Measurements from ENCODE around the gene ACAN.

Gene ACAN

DNA sequence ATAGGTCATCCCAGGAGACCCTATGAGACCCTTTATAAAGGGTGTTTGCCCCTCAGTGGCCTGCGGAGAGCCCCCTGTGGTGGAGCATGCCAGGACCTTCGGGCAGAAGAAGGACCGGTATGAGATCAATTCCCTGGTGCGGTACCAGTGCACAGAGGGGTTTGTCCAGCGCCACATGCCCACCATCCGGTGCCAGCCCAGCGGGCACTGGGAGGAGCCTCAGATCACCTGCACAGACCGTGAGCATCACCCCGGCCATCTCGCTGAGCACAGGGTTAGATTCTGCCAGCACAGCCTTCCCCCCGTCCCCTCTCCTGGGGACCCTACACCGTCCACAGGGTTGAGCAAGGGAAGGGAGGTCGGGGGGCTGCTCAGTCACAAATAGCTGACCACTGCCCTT lies 70.5 kb downstream of the ACAN start:
- TF ChIP-seq TAF1 (IDR thresholded peaks at IDR 0.05; ENCODE audit: borderline replicate concordance, insufficient read depth, low read length) (no peak), SIN3A (IDR thresholded peaks at IDR 0.05; ENCODE audit: borderline replicate concordance, insufficient read depth, low read length) (no peak), FOXP2 (optimal IDR thresholded peaks at IDR 0.05; ENCODE audit: borderline replicate concordance, extremely low read depth, extremely low read length, insufficient read depth) (no peak)

DNA sequence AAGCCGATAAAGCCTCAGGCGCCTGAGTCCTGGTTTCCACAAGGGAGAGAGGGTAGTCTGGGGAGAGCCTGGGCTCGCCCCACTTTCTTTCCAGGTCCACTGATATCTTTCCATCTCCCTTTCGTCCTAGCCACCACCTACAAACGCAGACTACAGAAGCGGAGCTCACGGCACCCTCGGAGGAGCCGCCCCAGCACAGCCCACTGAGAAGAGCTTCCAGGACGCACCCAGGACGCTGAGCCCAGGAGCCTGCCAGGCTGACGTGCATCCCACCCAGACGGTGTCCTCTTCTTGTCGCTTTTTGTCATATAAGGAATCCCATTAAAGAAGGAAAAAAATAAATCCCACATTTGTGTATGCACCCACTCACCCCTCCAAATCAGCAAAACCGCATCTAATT lies 71.0 kb downstream of the ACAN start:
- no peak for TF ChIP-seq SIN3A (IDR thresholded peaks at IDR 0.05; ENCODE audit: borderline replicate concordance, insufficient read depth, low read length)

DNA sequence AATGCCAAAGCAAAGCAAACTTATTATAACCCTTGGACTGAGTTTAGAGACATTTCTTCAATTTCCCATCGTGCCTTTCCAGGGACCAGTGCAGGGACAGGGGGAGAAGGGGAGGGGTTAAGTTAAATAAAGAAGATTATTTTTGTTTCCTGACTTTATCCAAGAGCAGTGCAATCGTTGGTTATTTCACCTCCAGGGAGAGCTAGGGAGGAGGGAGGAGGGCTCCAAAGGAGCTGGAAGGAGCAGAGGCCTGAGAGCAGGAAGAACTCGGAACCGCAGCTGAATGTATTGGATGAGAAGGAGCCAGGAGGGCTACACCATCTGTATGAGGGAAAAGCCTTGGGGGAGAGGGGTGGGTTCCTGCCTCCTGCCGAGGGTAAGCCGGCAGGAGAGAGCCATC lies 71.4 kb downstream of the ACAN start:
- TF ChIP-seq FOXP2 (optimal IDR thresholded peaks at IDR 0.05; ENCODE audit: borderline replicate concordance, extremely low read depth, extremely low read length, insufficient read depth) (no peak), TAF1 (IDR thresholded peaks at IDR 0.05; ENCODE audit: borderline replicate concordance, insufficient read depth, low read length) (no peak), SIN3A (IDR thresholded peaks at IDR 0.05; ENCODE audit: borderline replicate concordance, insufficient read depth, low read length) (no peak), POLR2AphosphoS5 (IDR thresholded peaks at IDR 0.05; ENCODE audit: low read depth, low read length) (no peak)
- TF ChIP-seq, protein P1, sequence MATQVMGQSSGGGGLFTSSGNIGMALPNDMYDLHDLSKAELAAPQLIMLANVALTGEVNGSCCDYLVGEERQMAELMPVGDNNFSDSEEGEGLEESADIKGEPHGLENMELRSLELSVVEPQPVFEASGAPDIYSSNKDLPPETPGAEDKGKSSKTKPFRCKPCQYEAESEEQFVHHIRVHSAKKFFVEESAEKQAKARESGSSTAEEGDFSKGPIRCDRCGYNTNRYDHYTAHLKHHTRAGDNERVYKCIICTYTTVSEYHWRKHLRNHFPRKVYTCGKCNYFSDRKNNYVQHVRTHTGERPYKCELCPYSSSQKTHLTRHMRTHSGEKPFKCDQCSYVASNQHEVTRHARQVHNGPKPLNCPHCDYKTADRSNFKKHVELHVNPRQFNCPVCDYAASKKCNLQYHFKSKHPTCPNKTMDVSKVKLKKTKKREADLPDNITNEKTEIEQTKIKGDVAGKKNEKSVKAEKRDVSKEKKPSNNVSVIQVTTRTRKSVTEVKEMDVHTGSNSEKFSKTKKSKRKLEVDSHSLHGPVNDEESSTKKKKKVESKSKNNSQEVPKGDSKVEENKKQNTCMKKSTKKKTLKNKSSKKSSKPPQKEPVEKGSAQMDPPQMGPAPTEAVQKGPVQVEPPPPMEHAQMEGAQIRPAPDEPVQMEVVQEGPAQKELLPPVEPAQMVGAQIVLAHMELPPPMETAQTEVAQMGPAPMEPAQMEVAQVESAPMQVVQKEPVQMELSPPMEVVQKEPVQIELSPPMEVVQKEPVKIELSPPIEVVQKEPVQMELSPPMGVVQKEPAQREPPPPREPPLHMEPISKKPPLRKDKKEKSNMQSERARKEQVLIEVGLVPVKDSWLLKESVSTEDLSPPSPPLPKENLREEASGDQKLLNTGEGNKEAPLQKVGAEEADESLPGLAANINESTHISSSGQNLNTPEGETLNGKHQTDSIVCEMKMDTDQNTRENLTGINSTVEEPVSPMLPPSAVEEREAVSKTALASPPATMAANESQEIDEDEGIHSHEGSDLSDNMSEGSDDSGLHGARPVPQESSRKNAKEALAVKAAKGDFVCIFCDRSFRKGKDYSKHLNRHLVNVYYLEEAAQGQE (IDR thresholded peaks at IDR 0.05; ENCODE audit: insufficient read depth in 1 of 2, low read depth in 2 of 2, low read length in 2 of 2) = no peak

DNA sequence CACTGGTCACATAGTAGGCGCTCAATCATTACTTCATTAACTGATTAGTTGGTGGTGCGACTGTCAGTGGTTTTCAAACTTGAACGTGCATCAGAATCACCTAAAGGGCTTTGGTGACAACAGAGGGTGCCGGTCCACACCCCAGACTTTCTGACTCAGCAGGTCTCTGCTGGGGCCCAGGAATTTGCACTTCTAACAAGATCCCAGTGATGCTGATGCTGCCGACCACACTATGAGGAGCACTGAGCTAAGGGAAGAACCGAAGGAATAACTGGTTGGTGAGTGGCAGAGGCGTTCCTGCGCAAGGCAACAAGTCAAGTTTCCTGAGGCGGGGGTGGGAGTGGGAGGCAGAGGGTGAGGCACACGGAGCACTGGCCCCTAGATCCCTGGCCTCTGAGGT lies 73.3 kb downstream of the ACAN start:
- TF ChIP-seq TAF1 (IDR thresholded peaks at IDR 0.05; ENCODE audit: borderline replicate concordance, insufficient read depth, low read length) = no peak
- no peak for TF ChIP-seq POLR2AphosphoS5 (IDR thresholded peaks at IDR 0.05; ENCODE audit: low read depth, low read length)
- TF ChIP-seq SIN3A (IDR thresholded peaks at IDR 0.05; ENCODE audit: borderline replicate concordance, insufficient read depth, low read length) = no peak
- TF ChIP-seq, protein P1 (IDR thresholded peaks at IDR 0.05; ENCODE audit: insufficient read depth in 1 of 2, low read depth in 2 of 2, low read length in 2 of 2) = no peak
- no peak for TF ChIP-seq FOXP2 (optimal IDR thresholded peaks at IDR 0.05; ENCODE audit: borderline replicate concordance, extremely low read depth, extremely low read length, insufficient read depth)

DNA sequence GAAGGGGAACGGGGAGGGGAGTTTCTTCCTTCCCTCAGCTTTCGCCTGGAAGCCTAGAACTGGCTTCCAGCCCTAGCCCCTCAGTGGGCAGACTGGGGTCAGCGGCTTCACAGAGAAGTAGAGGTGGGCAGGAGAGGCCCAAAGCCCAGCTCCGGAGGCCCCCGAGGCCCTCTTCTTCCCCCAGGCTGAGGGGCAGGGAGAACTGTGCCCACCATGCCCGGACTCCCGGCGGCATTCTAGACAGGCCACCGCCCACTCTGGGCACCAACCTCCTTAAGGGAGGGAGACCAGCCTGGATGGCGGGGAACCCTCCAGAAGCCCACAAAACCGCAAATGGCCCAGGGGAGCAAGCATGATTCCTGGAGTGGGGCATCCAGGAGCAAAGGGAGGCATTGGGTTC lies 74.2 kb downstream of the ACAN start:
- TF ChIP-seq POLR2AphosphoS5 (IDR thresholded peaks at IDR 0.05; ENCODE audit: low read depth, low read length) = no peak
- TF ChIP-seq, protein P1 (IDR thresholded peaks at IDR 0.05; ENCODE audit: insufficient read depth in 1 of 2, low read depth in 2 of 2, low read length in 2 of 2) = no peak
- no peak for TF ChIP-seq TAF1 (IDR thresholded peaks at IDR 0.05; ENCODE audit: borderline replicate concordance, insufficient read depth, low read length)
- TF ChIP-seq SIN3A (IDR thresholded peaks at IDR 0.05; ENCODE audit: borderline replicate concordance, insufficient read depth, low read length) = no peak
- no peak for TF ChIP-seq FOXP2 (optimal IDR thresholded peaks at IDR 0.05; ENCODE audit: borderline replicate concordance, extremely low read depth, extremely low read length, insufficient read depth)

DNA sequence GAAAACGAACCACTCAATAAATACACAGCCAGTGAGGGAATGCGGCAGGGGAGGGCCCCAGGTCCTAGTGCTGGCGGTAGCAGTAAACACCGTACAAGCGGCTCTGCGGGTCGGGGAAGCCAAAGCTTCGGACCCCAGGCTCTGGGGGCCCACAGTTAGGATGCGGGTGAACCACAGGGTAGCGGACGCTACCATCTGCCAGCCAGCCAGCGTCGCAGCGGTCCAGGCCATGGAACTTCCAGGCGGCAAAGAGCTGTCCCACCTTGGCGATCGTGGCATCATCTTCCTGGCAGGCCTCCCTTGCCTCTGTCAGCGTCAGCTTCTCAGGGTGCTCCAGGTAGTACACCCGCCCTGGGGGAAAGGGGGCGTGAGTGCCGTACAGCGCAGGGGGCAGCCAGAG lies 74.7 kb downstream of the ACAN start:
- TF ChIP-seq SIN3A (IDR thresholded peaks at IDR 0.05; ENCODE audit: borderline replicate concordance, insufficient read depth, low read length) (no peak), TAF1 (IDR thresholded peaks at IDR 0.05; ENCODE audit: borderline replicate concordance, insufficient read depth, low read length) (no peak), FOXP2 (optimal IDR thresholded peaks at IDR 0.05; ENCODE audit: borderline replicate concordance, extremely low read depth, extremely low read length, insufficient read depth) (no peak)

DNA sequence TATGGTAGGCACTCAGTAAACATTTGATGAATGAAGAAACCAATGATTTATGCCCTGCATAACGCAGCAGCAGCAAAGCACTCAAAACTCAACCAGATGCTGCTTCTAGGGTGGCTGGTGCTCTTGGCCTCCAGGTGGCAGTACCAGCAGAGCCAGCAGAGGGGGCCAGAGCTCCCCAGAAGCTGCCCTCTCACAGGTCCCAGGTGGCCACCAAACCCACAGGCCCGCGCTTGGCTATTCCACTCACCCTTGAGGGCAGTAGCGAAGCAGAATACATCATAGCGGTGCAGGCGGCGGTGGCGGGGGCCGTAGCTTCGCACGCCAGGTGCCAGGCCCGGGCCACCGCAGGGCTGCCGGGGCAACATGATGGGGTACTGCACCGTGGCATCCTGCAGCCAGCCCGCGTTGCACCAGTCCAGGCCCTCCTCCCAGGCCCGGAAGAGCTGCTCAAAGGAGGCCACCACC lies 75.5 kb downstream of the ACAN start:
- TF ChIP-seq POLR2AphosphoS5 (IDR thresholded peaks at IDR 0.05; ENCODE audit: low read depth, low read length) = no peak
- no peak for TF ChIP-seq SIN3A (IDR thresholded peaks at IDR 0.05; ENCODE audit: borderline replicate concordance, insufficient read depth, low read length)
- no peak for TF ChIP-seq TAF1 (IDR thresholded peaks at IDR 0.05; ENCODE audit: borderline replicate concordance, insufficient read depth, low read length)
- no peak for TF ChIP-seq FOXP2 (optimal IDR thresholded peaks at IDR 0.05; ENCODE audit: borderline replicate concordance, extremely low read depth, extremely low read length, insufficient read depth)
- TF ChIP-seq, protein P1 (IDR thresholded peaks at IDR 0.05; ENCODE audit: insufficient read depth in 1 of 2, low read depth in 2 of 2, low read length in 2 of 2) = no peak

All from PFSK-1 (cell line).